Mucosa of descending colon (tissue), 3 donors: ENCODE measurements around the gene CLEC16A. TPM values are rescaled to one million over a fixed set of nuclear protein-coding genes. Genes with fewer than 3 reads are reported as not detected.

ENCODE experiments used
- ATAC-seq: fragments of 200-7000 bp; cut with Tn5 transposase; one replicate; pipeline ENCODE4 v1.9.1; 2020; ENCODE audit warnings: mild to moderate bottlenecking, moderate library complexity
- DNase-seq, 3 donors: peaks; one replicate each; pipeline ENCODE4 v3.0.0-alpha.2; 2020
- H3K36me3 ChIP-seq: fragments of 200-600 bp; one replicate; pipeline ENCODE4 v1.8.0; 2021; ENCODE audit warnings: low read depth, mild to moderate bottlenecking
- H3K4me1 ChIP-seq: fragments of 200-600 bp; one replicate; pipeline ENCODE4 v1.8.0; 2021; ENCODE audit warnings: low read depth, mild to moderate bottlenecking
- H3K4me3 ChIP-seq: fragments of 200-600 bp; one replicate; pipeline ENCODE4 v1.8.0; 2021; ENCODE audit warnings: mild to moderate bottlenecking
- H3K9me3 ChIP-seq: fragments of 200-600 bp; one replicate; pipeline ENCODE4 v1.8.0; 2021; ENCODE audit warnings: mild to moderate bottlenecking
- CTCF ChIP-seq: fragments of 200-600 bp; IDR thresholded peaks from one replicate; pipeline ENCODE4 v1.8.0; 2022; ENCODE audit warnings: antibody characterized with exemption, mild to moderate bottlenecking
- intact Hi-C, 2 donors: fragments of 100-400 bp; cut with DNase I in 1 of 2; cut with micrococcal nuclease in 1 of 2; formaldehyde crosslinking; loops; one replicate each; pipeline versions ENCODE4 v1.11.0 to v1.11.1; 2022; cut with DNase I, micrococcal nuclease
- total RNA-seq, 3 donors: library from RNA; stranded (reverse); fragmentation: NEBNext Ultra II Directional in 2 of 3; extraction: Animal tissue kit (Norgen Biotek cat#: 25700) in 2 of 3; gene quantifications; one replicate each; pipeline versions ENCODE4 v1.2.1 to v1.2.4, GENCODE V29; 2021 to 2023
- donor health status: DM: no; HTN: no; CAD: no; lungs with moderate emphysema.
- donor health status: DM: no; HTN: no; CAD: no.
- donor health status: DM: no; HTN: yes; CAD: no.

CLEC16A gene
- total RNA-seq, 3 donors from 2014 or later = 30.3 to 38.1 (median 37.1) TPM

GRCh38 chr16:11097094-11097786, 152.9 kb downstream of the CLEC16A start:
- intact Hi-C loops = no loop called here
- Histone ChIP-seq H3K4me1 (peaks cover 25% of the 10 kb centered on the region), H3K36me3 (no peaks in the 10 kb centered on the region), H3K4me3 (no peak overlapping the region), H3K9me3 (no peaks in the 10 kb centered on the region)
- DNase-seq (no peak), ATAC-seq (no peak)
- TF ChIP-seq CTCF = no peak

- DNase-seq (no peak), ATAC-seq (no peak)
- intact Hi-C loops = no loop called here
- Histone ChIP-seq H3K4me1 (peaks cover 29% of the 10 kb centered on the region), H3K9me3 (no peaks in the 10 kb centered on the region), H3K36me3 (no peaks in the 10 kb centered on the region), H3K4me3 (no peak overlapping the region)
- no peak for TF ChIP-seq CTCF
These were observed 153.4 kb downstream of the CLEC16A start for GRCh38 chr16:11097787-11098167.

- DNase-seq (no peak), ATAC-seq (no peak)
- Histone ChIP-seq H3K36me3 (no peaks in the 10 kb centered on the region), H3K9me3 (no peaks in the 10 kb centered on the region), H3K4me1 (peaks cover 28% of the 10 kb centered on the region), H3K4me3 (no peak overlapping the region)
- intact Hi-C loops = no loop called here
- no peak for TF ChIP-seq CTCF
These were observed 154.4 kb downstream of the CLEC16A start for GRCh38 chr16:11098601-11099390.

GRCh38 chr16:11099672-11100205, 155.4 kb downstream of the CLEC16A start:
- no peaks in the 10 kb centered on the region for H3K36me3 ChIP-seq
- intact Hi-C loops = no loop called here
- peaks cover 20% of the 10 kb centered on the region for H3K4me1 ChIP-seq
- no peaks in the 10 kb centered on the region for H3K9me3 ChIP-seq
- DNase-seq (no peak), ATAC-seq (no peak)
- H3K4me3 ChIP-seq = no peak overlapping the region
- no peak for TF ChIP-seq CTCF

- intact Hi-C loops = no loop called here
- H3K9me3 ChIP-seq = no peaks in the 10 kb centered on the region
- no peak overlapping the region for H3K4me3 ChIP-seq
- TF ChIP-seq CTCF = no peak
- no peaks in the 10 kb centered on the region for H3K36me3 ChIP-seq
- ATAC-seq (no peak), DNase-seq (peak in 1 of 3 donors; percentile 51)
- H3K4me1 ChIP-seq = peaks cover 20% of the 10 kb centered on the region
These were observed 155.9 kb downstream of the CLEC16A start for GRCh38 chr16:11100239-11100750.
